ENCODE measurements around the gene PDE3B.

DNA sequence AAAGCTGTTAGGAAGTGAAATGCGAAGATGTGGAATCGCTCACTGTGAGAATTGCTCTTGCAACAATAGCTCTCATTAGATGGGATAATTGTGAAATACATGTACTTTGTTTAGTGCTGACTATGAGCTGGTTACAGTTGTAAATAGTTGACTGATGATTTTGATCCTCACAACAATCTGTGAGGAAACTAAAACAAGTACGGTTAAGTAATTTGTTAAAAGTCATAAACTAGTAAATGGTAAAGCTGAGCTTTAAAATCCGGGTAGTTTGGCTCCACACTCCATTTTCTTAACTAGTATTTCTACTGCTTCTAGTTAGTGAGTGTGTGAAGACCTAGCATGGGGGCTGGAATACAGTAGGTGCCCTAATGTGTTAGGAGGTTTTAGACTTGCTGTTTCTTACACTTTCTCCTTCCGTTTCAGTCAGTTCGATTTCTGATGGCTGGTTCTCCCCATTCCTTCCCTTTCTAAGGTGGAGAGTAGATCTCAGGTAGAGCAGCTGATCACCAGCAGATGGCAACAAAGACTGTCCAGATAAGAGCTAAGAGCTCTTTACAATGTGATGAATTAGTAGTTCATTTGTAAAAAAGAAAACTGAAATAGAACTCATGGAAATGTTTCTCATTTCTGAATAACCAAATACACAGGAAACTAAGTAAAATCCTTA, 264.7 kb downstream of the PDE3B start:
- TF ChIP-seq CTCF (IDR thresholded peaks at IDR 0.05): peak; percentile 43 to 48 (median 45)
- no peak for TF ChIP-seq POLR2A (IDR thresholded peaks at IDR 0.05; ENCODE audit: low read depth)
- TF ChIP-seq POLR2AphosphoS5 (IDR thresholded peaks at IDR 0.05): no peak
